Lower lobe of right lung (tissue), 2 donors: ENCODE measurements around the gene PHYHD1. TPM values are rescaled to one million over a fixed set of nuclear protein-coding genes. Genes with fewer than 3 reads are reported as not detected.

Source experiments
- ATAC-seq, 2 donors: fragments of 200-7000 bp; cut with Tn5 transposase; one replicate each; pipeline ENCODE4 v1.9.1; 2020 to 2022; ENCODE audit warnings: mild to moderate bottlenecking in 2 of 2, moderate library complexity in 2 of 2
- DNase-seq: peaks from one replicate; pipeline ENCODE4 v3.0.0-alpha.2; 2020
- H3K27ac ChIP-seq: fragments of 200-600 bp; one replicate; pipeline ENCODE4 v1.8.0; 2022
- H3K27me3 ChIP-seq: fragments of 200-600 bp; one replicate; pipeline ENCODE4 v1.8.0; 2022; ENCODE audit warnings: low read depth
- H3K36me3 ChIP-seq: fragments of 200-600 bp; one replicate; pipeline ENCODE4 v1.8.0; 2022; ENCODE audit warnings: mild to moderate bottlenecking
- H3K4me1 ChIP-seq: fragments of 200-600 bp; one replicate; pipeline ENCODE4 v1.8.0; 2022
- H3K4me3 ChIP-seq: fragments of 200-600 bp; one replicate; pipeline ENCODE4 v1.8.0; 2022; ENCODE audit warnings: mild to moderate bottlenecking
- H3K9me3 ChIP-seq: fragments of 200-600 bp; one replicate; pipeline ENCODE4 v1.8.0; 2022
- intact Hi-C: fragments of 100-400 bp; cut with DNase I; formaldehyde crosslinking; loops from one replicate; pipeline ENCODE4 v1.11.0; 2022
- total RNA-seq: library from RNA; stranded (reverse); fragmentation: NEBNext Ultra II Directional; extraction: Animal tissue kit (Norgen Biotek cat#: 25700); gene quantifications from one replicate; pipeline ENCODE4 v1.2.1, GENCODE V29; 2021
- TF ChIP-seq, protein P1 (sequence below): fragments of 200-600 bp; IDR thresholded peaks from one replicate; pipeline ENCODE4 v1.8.0; 2022; ENCODE audit warnings: antibody characterized with exemption, mild to moderate bottlenecking
- donor health status: DM: no; HTN: yes; CAD: no; lungs with severe emphysema.

The PHYHD1 gene
- total RNA-seq, 1 donor from 2014 or later, result 39.8 TPM

DNA sequence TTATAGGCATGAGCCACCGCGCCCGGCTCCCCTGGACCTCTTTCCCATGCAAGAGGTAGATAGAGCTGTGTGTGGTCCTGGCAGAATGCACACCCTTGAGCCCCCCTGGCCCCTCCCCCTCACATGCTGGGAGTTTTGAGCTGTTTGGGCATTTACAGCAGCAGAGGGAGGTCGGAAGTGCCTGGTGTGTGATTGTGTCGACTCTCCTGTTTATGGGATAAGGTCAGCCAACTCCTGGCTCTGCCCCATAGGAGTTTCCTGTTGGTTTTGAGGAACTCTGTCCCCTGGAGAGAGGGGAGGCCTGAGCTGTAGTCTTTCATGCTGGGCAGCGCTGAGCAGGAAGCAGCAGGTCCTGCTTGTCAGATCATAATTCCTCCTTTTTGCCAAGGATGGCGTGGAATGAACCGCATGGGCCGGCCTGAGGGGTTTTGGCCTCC is 32.9 kb upstream of the PHYHD1 start:
- TF ChIP-seq, protein P1, sequence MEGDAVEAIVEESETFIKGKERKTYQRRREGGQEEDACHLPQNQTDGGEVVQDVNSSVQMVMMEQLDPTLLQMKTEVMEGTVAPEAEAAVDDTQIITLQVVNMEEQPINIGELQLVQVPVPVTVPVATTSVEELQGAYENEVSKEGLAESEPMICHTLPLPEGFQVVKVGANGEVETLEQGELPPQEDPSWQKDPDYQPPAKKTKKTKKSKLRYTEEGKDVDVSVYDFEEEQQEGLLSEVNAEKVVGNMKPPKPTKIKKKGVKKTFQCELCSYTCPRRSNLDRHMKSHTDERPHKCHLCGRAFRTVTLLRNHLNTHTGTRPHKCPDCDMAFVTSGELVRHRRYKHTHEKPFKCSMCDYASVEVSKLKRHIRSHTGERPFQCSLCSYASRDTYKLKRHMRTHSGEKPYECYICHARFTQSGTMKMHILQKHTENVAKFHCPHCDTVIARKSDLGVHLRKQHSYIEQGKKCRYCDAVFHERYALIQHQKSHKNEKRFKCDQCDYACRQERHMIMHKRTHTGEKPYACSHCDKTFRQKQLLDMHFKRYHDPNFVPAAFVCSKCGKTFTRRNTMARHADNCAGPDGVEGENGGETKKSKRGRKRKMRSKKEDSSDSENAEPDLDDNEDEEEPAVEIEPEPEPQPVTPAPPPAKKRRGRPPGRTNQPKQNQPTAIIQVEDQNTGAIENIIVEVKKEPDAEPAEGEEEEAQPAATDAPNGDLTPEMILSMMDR, result no peak
- intact Hi-C loops, result no loop called here
- Histone ChIP-seq H3K36me3 (peaks cover 52% of the 10 kb centered on the region), H3K9me3 (no peaks in the 10 kb centered on the region), H3K4me1 (peaks cover 81% of the 10 kb centered on the region), H3K4me3 (no peak overlapping the region), H3K27ac (peak overlapping the region; percentile 56), H3K27me3 (no peaks in the 10 kb centered on the region)
- ATAC-seq (no peak), DNase-seq (no peak)

DNA sequence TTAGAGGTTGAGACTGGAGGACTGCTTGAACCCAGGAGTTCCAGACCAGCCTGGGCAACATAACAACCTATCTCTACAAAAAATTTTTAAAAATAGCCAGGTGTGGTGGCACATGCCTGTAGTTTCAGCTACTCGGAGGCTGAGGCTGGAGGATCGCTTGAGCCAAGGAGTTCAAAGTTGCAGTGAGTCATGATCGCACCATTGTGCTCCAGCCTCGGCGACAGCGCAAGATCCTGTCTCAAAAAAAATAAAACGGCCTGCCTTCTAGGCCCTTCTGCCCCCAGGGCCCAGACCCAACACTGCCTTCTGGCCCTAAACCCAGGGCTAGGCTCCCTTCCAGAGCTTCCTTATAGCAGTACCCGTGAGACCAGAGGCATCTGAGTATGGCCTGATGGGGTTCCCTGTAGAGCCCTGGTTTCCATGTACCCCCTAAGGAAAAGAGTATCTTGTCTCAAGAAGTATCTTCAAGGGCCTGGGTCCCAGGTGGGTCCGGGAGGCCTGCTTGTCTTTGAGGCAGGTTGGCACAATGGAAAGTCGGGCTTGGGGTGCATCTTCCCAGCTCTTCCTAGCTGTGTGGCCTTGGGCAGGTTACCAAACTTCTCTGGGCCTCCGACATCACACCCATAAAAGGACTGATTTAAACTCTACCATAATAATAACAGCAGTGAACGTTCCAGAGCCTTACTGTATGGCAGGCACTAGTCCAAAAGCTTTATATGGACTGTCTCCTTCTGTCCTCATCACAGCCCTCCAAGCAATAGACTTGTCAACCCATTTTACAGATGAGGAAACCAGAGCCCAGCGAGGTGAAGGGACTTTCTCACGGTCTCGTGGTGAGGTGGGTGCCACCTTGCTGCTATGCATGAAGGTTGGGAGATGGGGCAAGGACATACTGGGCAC is 29.2 kb upstream of the PHYHD1 start:
- TF ChIP-seq, protein P1, result no peak
- H3K27ac ChIP-seq, result peak overlapping the region; percentile 85
- H3K36me3 ChIP-seq, result peaks cover 74% of the 10 kb centered on the region
- ATAC-seq (no peak), DNase-seq (no peak)
- no peaks in the 10 kb centered on the region for H3K27me3 ChIP-seq
- peak overlapping the region; percentile 21 for H3K4me3 ChIP-seq
- intact Hi-C loops, result no loop called here
- peaks cover 58% of the 10 kb centered on the region for H3K4me1 ChIP-seq
- H3K9me3 ChIP-seq, result no peaks in the 10 kb centered on the region

DNA sequence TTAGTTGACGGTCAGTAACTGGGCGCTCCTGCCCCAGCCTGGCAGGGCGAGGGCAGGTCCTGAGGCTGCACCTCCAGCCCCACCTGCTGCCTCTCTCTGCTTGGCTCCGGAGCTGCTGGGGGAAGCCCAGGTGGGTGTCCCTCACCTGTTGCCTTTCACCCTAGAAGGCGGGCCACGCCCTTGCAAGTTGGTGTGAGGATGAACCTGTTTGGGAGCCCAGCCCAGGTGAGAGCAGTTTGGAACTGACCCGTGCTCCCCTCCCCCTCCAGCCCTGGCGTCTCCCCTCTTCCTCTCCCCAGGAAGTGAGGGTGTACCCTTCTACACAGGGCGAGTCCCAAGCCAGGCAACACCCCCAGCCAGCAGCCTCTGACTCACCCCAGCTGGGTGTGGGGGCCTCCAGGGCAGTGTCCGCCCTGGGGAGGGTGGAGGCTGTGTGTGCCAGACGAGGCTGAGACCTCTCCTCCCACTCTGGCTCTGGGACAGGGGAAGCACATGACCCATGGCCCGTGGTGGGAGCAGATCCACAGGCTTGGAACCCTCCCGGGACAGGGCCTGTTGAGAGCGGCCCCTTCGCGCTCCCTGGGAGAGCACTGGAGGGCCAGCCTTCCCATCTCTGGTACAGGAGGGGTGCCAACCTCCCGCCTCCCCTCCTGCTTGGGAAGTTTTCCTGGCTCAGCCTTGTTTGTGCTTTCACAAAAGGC is 28.4 kb upstream of the PHYHD1 start:
- Histone ChIP-seq H3K9me3 (no peaks in the 10 kb centered on the region), H3K36me3 (peaks cover 74% of the 10 kb centered on the region), H3K27me3 (no peaks in the 10 kb centered on the region), H3K27ac (peak overlapping the region; percentile 85), H3K4me3 (peak overlapping the region; percentile 27), H3K4me1 (peaks cover 55% of the 10 kb centered on the region)
- ATAC-seq, result peak; percentile 89 to 94
- TF ChIP-seq, protein P1, result no peak
- DNase-seq, result peak; percentile 81
- intact Hi-C loops, result no loop called here

DNA sequence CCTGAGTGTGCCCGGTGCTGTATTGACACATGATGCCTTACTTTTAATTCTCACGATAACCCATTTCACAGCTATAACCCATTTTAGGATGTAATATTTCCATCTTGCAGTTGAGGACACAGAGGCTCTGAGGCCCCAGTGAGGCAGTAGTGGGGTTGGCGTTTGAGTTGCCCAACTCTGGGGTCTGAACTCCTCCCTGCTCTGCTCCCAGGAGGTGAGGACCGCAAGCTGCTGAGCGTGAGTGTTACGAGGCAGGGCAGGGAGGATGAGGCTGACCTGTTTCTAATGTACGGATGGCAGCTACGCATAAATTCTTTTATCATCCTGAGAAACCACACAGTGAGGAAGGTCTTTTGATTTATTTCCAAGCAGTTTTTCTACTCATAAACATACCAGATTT is 27.4 kb upstream of the PHYHD1 start:
- TF ChIP-seq, protein P1, result no peak
- ATAC-seq (no peak), DNase-seq (no peak)
- H3K4me1 ChIP-seq, result peaks cover 54% of the 10 kb centered on the region
- peak overlapping the region; percentile 85 for H3K27ac ChIP-seq
- no peaks in the 10 kb centered on the region for H3K9me3 ChIP-seq
- H3K4me3 ChIP-seq, result no peak overlapping the region
- intact Hi-C loops, result no loop called here
- H3K27me3 ChIP-seq, result no peaks in the 10 kb centered on the region
- H3K36me3 ChIP-seq, result peaks cover 81% of the 10 kb centered on the region

DNA sequence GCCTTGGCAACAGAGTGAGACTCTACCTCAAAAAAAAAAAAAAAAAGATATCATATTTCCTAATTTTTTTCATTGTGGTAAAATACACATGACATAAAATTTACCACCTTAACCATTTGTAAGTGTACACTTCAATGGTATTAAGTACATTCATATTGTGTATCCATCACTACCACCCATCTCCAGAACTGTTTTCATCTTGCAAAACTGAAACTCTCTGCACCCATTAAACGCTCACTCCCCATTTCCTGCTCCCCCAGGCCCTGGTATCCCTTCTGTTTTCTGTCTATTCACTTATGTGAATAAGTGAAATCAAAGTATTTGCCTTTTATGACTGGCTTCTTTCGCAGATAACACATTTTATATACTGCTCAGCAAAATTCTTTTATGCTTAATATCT is 26.0 kb upstream of the PHYHD1 start:
- Histone ChIP-seq H3K9me3 (no peaks in the 10 kb centered on the region), H3K4me3 (no peak overlapping the region), H3K27me3 (no peaks in the 10 kb centered on the region), H3K4me1 (peaks cover 60% of the 10 kb centered on the region), H3K27ac (no peak overlapping the region), H3K36me3 (peaks cover 80% of the 10 kb centered on the region)
- TF ChIP-seq, protein P1, result no peak
- intact Hi-C loops, result no loop called here
- no peak for DNase-seq
- ATAC-seq, result no peak
